RWPE2 (cell line): ENCODE data around the gene ARL5B.

Experiments used
- ATAC-seq: fragments of 200-7000 bp; cut with Tn5 transposase; 3 replicates; pipeline ENCODE4 v1.9.1; 2021; ENCODE audit warnings: low read depth
- DNase-seq: peaks from one replicate; pipeline ENCODE4 v3.0.0-alpha.2; 2020; ENCODE audit warnings: low spot score
- H3K27ac ChIP-seq: fragments of 450-650 bp; 2 replicates; pipeline ENCODE4 v1.5.1; 2017; ENCODE audit warnings: mild to moderate bottlenecking; ENCODE audit not compliant: poor library complexity, severe bottlenecking
- H3K27me3 ChIP-seq: fragments of 250-450 bp; sonication (Bioruptor Pico); 2 replicates; pipeline ENCODE4 v1.5.1; 2021; ENCODE audit warnings: mild to moderate bottlenecking, moderate library complexity; ENCODE audit not compliant: insufficient read depth, poor library complexity, severe bottlenecking
- H3K36me3 ChIP-seq: fragments of 250-450 bp; sonication (Bioruptor Pico); 2 replicates; pipeline ENCODE4 v1.5.1; 2020; ENCODE audit warnings: low read depth, mild to moderate bottlenecking, moderate library complexity
- H3K4me1 ChIP-seq: fragments of 250-450 bp; sonication (Bioruptor Pico); 2 replicates; pipeline ENCODE4 v1.5.1; 2021; ENCODE audit warnings: mild to moderate bottlenecking, moderate library complexity; ENCODE audit not compliant: insufficient read depth, poor library complexity, severe bottlenecking
- H3K4me3 ChIP-seq: fragments of 250-450 bp; sonication (Bioruptor Pico); 2 replicates; pipeline ENCODE4 v1.5.1; 2021; ENCODE audit warnings: mild to moderate bottlenecking, moderate library complexity; ENCODE audit not compliant: severe bottlenecking
- H3K9me3 ChIP-seq: fragments of 250-450 bp; sonication (Bioruptor Pico); 2 replicates; pipeline ENCODE4 v1.5.1; 2021; ENCODE audit warnings: mild to moderate bottlenecking, moderate library complexity; ENCODE audit not compliant: severe bottlenecking
- CTCF ChIP-seq: fragments of 450-650 bp; IDR thresholded peaks from one replicate; pipeline ENCODE4 v1.5.1; 2017; ENCODE audit warnings: mild to moderate bottlenecking, moderate library complexity; ENCODE audit not compliant: poor library complexity, severe bottlenecking

ARL5B gene

DNA sequence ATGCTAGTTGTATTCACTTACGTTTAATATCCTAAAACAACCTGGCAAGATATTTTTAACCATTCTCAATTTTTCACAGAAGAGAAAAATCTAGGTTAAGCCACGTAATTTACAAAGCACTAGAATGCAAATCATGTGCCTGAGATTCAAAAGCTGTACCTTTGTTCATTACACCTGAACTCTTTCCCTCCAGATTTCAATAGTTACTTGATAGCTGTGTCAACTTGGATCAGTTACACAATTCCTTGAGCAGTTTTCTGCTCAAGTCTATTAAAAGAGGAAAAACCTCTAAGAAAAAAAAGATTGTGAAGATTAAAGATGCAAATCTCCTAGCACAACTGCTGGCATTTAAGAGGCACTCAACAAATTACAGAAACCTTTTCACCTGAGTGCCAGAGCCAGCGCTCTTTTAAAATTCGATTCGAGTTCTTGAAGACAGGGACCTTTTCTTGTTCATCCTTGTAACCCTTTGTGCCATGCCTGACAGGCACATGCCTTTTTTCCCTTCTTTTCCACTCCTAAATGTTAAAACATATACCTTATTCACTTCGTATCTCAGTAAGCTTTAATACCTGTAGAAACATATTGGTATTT is 8.7 kb upstream of the ARL5B start:
- peak overlapping the region; percentile 46 for H3K27ac ChIP-seq

GRCh38 chr10:18651324-18652007 is 7.8 kb upstream of the ARL5B start, which contains the start of gene NSUN6:
TSS of gene NSUN6 (minus strand) at chr10:18651587. CDS start at chr10:18651203, 384 bp downstream.
- Histone ChIP-seq H3K4me1 (peaks cover 14% of the 10 kb centered on the region), H3K27me3 (no peaks in the 10 kb centered on the region), H3K27ac (peak within 1 kb of the TSS; percentile 46), H3K36me3 (peaks cover 17% of the 10 kb centered on the region), H3K4me3 (peak within 1 kb of the TSS; percentile 54), H3K9me3 (no peaks in the 10 kb centered on the region)
- TF ChIP-seq CTCF = no peak
- DNase-seq (peak; percentile 82), ATAC-seq (peak; percentile 96)

More for the DNA sequence above, 8.7 kb upstream of the ARL5B start:
- no peaks in the 10 kb centered on the region for H3K9me3 ChIP-seq
- no peak for DNase-seq
- ATAC-seq = no peak; the same call in 2 of the 3 replicates
- no peaks in the 10 kb centered on the region for H3K27me3 ChIP-seq
- peaks cover 14% of the 10 kb centered on the region for H3K4me1 ChIP-seq
- peaks cover 17% of the 10 kb centered on the region for H3K36me3 ChIP-seq
- H3K4me3 ChIP-seq = peak overlapping the region; percentile 54
- no peak for TF ChIP-seq CTCF

GRCh38 chr10:18653112-18653511 is 6.1 kb upstream of the ARL5B start:
- H3K27me3 ChIP-seq = no peaks in the 10 kb centered on the region
- DNase-seq = no peak
- no peak for TF ChIP-seq CTCF
- no peak overlapping the region for H3K4me3 ChIP-seq
- peaks cover 7% of the 10 kb centered on the region for H3K36me3 ChIP-seq
- H3K27ac ChIP-seq = no peak overlapping the region
- no peaks in the 10 kb centered on the region for H3K9me3 ChIP-seq
- H3K4me1 ChIP-seq = peaks cover 10% of the 10 kb centered on the region
- no peak for ATAC-seq

DNA sequence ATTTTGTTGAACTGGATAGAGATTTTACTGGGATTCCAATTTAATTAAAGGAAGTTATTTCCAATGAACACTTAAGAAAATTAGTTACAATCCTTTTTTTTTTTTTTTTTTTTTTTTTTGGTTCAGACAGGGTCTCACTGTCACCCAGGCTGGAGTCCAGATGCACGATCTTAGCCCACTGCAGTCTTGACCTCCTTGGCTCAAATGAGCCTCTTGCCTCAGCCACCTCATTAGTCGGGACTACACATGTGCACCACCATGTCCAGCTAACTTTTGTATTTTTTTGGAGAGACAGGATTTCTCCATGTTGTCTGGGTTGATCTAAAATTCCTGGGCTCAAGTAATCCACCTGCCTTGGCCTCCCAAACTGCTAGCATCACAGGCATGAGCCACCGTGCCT is 2.5 kb upstream of the ARL5B start:
- H3K36me3 ChIP-seq = peaks cover 10% of the 10 kb centered on the region; the same call in 1 of the 2 replicates
- peaks cover 12% of the 10 kb centered on the region for H3K4me1 ChIP-seq
- no peaks in the 10 kb centered on the region for H3K27me3 ChIP-seq
- no peak for TF ChIP-seq CTCF
- no peaks in the 10 kb centered on the region for H3K9me3 ChIP-seq
- DNase-seq = no peak
- ATAC-seq = no peak
- no peak overlapping the region for H3K27ac ChIP-seq
- no peak overlapping the region for H3K4me3 ChIP-seq
